Activated T-helper 17 cell treated with anti-CD3 and anti-CD28 coated beads, Interleukin-2, amount 50 U/mL, for 72 hours (primary cell): Measurements from ENCODE around the gene KIF6. TPM values are rescaled to one million over a fixed set of nuclear protein-coding genes. Genes with fewer than 3 reads are reported as not detected.

ENCODE experiments used
- ATAC-seq: fragments of 150-1000 bp; cut with Tn5 transposase; replicated peaks from 2 replicates; pipeline ENCODE4 v1.10.0; 2021; ENCODE audit warnings: mild to moderate bottlenecking, moderate library complexity
- H3K27ac Mint-ChIP-seq: one replicate; pipeline ENCODE4 v1.8.0; 2022; ENCODE audit warnings: mixed read lengths
- H3K27me3 Mint-ChIP-seq: one replicate; pipeline ENCODE4 v1.8.0; 2022; ENCODE audit warnings: mixed read lengths
- H3K36me3 Mint-ChIP-seq: one replicate; pipeline ENCODE4 v1.8.0; 2022; ENCODE audit warnings: low read depth, mild to moderate bottlenecking, mixed read lengths
- H3K4me1 Mint-ChIP-seq: one replicate; pipeline ENCODE4 v1.8.0; 2022; ENCODE audit warnings: mixed read lengths
- H3K4me3 Mint-ChIP-seq: one replicate; pipeline ENCODE4 v1.8.0; 2022; ENCODE audit warnings: mild to moderate bottlenecking, mixed read lengths
- H3K9me3 Mint-ChIP-seq: one replicate; pipeline ENCODE4 v1.8.0; 2022; ENCODE audit warnings: mixed read lengths
- total RNA-seq, 2 donors: library from RNA; stranded (reverse); gene quantifications; one replicate each; pipeline ENCODE4 v1.2.3, GENCODE V29; 2022

Gene KIF6
- total RNA-seq, 2 donors from 2014 or later: 0.48 TPM; not detected in 1

- Mint-ChIP-seq H3K4me1 (no peaks in the 10 kb centered on the region), H3K27me3 (peaks cover 16% of the 10 kb centered on the region), H3K9me3 (no peaks in the 10 kb centered on the region), H3K27ac (no peak overlapping the region), H3K36me3 (no peaks in the 10 kb centered on the region), H3K4me3 (no peak overlapping the region)
- ATAC-seq: no peak
Measured at GRCh38 chr6:39664173-39664572, 61.0 kb downstream of the KIF6 start.

DNA sequence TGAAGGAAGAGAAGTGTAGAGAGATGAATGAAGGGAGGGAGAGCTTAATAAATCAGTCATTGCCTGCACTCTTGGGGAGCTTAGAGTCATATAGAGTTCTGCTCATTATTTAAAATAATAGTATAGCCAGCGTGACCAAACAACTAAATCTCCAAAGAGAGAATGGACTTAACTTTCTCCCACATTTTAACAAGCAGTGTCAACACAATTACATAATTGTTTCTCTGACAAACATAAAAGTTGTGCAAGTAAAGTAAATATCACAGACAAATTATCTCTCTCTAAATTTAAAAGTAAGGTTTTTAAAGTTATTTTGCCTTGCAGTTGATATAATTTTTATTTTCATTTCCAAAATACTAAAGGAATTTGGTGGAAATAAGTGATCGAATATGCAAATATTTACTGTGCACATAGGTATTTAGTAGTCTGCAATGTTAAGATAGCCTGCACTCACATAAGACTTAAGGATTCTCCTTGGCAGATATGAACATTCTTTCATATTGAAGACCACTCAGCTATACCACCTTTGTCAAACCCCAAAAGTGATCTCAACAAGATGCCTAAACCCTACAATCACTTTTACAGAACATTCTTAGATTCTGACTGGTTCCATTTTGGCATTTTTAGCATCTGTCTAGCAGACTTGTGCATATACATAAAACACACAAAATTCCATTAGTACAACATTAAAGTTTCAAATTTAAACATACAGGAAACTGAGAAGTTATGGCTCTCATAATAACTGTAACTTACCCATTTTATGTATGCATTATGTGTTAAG, 67.7 kb downstream of the KIF6 start:
- H3K36me3 Mint-ChIP-seq: no peaks in the 10 kb centered on the region
- H3K27me3 Mint-ChIP-seq: no peaks in the 10 kb centered on the region

GRCh38 chr6:39654121-39654520, 71.1 kb downstream of the KIF6 start:
- no peaks in the 10 kb centered on the region for H3K4me1 Mint-ChIP-seq
- no peak overlapping the region for H3K27ac Mint-ChIP-seq
- H3K36me3 Mint-ChIP-seq: no peaks in the 10 kb centered on the region
- H3K27me3 Mint-ChIP-seq: peaks cover 4% of the 10 kb centered on the region
- H3K9me3 Mint-ChIP-seq: no peaks in the 10 kb centered on the region
- H3K4me3 Mint-ChIP-seq: no peak overlapping the region
- no peak for ATAC-seq

More for the DNA sequence above, 67.7 kb downstream of the KIF6 start:
- Mint-ChIP-seq H3K4me1 (no peaks in the 10 kb centered on the region), H3K9me3 (no peaks in the 10 kb centered on the region), H3K27ac (no peak overlapping the region), H3K4me3 (no peak overlapping the region)
- no peak for ATAC-seq

DNA sequence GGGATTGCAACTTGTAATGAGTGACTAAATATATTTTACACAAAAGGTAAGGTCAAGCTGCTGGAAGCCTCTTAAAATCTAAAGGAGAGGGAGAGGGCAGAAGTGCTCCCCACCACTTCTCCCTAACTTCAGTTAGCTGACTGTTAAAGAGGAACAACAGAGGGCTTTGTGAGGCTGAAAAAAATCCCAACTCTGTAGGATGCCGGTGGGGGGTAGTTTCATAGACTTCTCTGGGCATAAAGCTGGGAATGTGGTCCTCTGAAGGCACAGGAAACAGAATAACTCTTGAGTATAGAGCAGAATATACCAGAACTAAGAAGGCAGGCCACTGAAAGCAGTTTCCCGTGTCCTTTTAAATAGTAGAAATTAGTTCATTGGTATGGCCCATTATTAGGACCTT, 71.6 kb downstream of the KIF6 start:
- Mint-ChIP-seq H3K4me3 (no peak overlapping the region), H3K9me3 (no peaks in the 10 kb centered on the region), H3K27me3 (peaks cover 4% of the 10 kb centered on the region), H3K36me3 (no peaks in the 10 kb centered on the region), H3K4me1 (no peaks in the 10 kb centered on the region), H3K27ac (no peak overlapping the region)
- ATAC-seq: no peak

- H3K36me3 Mint-ChIP-seq: no peaks in the 10 kb centered on the region
- no peaks in the 10 kb centered on the region for H3K9me3 Mint-ChIP-seq
- no peak for ATAC-seq
- H3K4me3 Mint-ChIP-seq: no peak overlapping the region
- H3K27ac Mint-ChIP-seq: no peak overlapping the region
- H3K27me3 Mint-ChIP-seq: peaks cover 4% of the 10 kb centered on the region
- H3K4me1 Mint-ChIP-seq: no peaks in the 10 kb centered on the region
Measured at GRCh38 chr6:39649996-39650395, 75.2 kb downstream of the KIF6 start.

DNA sequence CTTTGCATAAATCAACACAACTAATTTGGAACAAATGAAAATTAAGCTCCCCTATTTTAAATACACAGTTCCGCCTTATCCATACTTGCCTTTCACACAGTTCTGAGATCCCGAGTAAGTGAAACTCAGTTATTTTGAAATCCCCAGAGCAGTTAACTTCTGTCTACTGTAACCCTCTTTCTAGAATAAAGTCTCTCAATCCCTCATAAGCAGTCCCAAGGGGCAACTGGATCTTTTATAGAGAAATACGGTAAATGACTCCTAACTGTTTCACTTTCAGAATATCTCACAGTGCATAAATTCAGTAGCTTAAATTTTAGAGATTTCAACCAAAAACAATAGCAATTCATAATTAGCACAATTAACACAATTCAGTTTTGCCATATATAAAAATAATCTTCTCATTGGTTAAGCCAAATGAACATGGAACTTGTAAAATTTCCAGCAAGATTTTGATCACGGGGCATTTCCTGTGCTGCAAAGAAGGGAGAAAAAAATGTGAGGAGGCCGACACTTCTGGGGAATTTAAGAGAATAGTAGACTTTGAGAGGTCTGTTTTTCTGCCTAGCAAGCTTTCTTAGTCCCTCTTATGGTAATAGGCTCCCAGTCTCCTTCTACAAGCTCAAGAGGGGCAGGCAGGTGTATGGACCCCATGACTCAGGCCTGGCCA, 78.3 kb downstream of the KIF6 start:
- Mint-ChIP-seq H3K36me3 (no peaks in the 10 kb centered on the region), H3K4me3 (no peak overlapping the region), H3K27ac (no peak overlapping the region), H3K9me3 (no peaks in the 10 kb centered on the region), H3K27me3 (peaks cover 11% of the 10 kb centered on the region), H3K4me1 (no peaks in the 10 kb centered on the region)
- no peak for ATAC-seq

- Mint-ChIP-seq H3K27me3 (peaks cover 15% of the 10 kb centered on the region), H3K36me3 (no peaks in the 10 kb centered on the region), H3K4me3 (no peak overlapping the region), H3K27ac (no peak overlapping the region), H3K9me3 (no peaks in the 10 kb centered on the region), H3K4me1 (no peaks in the 10 kb centered on the region)
- ATAC-seq: no peak
Measured at GRCh38 chr6:39642270-39642669, 82.9 kb downstream of the KIF6 start.

- no peaks in the 10 kb centered on the region for H3K9me3 Mint-ChIP-seq
- ATAC-seq: no peak
- H3K4me1 Mint-ChIP-seq: no peaks in the 10 kb centered on the region
- no peak overlapping the region for H3K27ac Mint-ChIP-seq
- peaks cover 15% of the 10 kb centered on the region for H3K27me3 Mint-ChIP-seq
- H3K36me3 Mint-ChIP-seq: no peaks in the 10 kb centered on the region
- no peak overlapping the region for H3K4me3 Mint-ChIP-seq
Measured at GRCh38 chr6:39638126-39638822, 86.9 kb downstream of the KIF6 start.

- Mint-ChIP-seq H3K4me3 (no peak overlapping the region), H3K36me3 (no peaks in the 10 kb centered on the region), H3K9me3 (no peaks in the 10 kb centered on the region), H3K27me3 (peaks cover 10% of the 10 kb centered on the region), H3K27ac (no peak overlapping the region), H3K4me1 (no peaks in the 10 kb centered on the region)
- no peak for ATAC-seq
Measured at GRCh38 chr6:39634646-39635341, 90.4 kb downstream of the KIF6 start.

DNA sequence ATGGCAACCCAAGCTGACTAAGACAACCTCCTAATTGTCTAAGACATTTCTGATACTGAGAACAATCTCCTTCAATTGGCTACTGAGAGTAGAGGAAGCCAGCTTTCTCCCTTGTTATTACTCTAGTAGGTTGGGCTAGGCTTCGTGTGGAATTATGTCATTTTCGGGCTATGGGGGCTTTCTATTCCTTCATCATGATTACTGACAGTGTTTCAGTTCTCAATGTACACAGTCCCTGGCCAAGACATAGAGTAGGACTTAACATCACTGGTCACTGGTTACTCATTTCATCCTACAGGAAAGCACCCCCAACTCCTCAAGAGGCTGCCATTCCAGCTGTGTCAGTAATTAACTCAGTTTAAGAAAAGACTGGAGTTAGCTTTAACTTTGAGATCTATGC, 100.0 kb downstream of the KIF6 start:
- Mint-ChIP-seq H3K27ac (no peak overlapping the region), H3K4me1 (no peaks in the 10 kb centered on the region), H3K36me3 (no peaks in the 10 kb centered on the region), H3K27me3 (peaks cover 15% of the 10 kb centered on the region), H3K9me3 (no peaks in the 10 kb centered on the region), H3K4me3 (no peak overlapping the region)
- no peak for ATAC-seq

DNA sequence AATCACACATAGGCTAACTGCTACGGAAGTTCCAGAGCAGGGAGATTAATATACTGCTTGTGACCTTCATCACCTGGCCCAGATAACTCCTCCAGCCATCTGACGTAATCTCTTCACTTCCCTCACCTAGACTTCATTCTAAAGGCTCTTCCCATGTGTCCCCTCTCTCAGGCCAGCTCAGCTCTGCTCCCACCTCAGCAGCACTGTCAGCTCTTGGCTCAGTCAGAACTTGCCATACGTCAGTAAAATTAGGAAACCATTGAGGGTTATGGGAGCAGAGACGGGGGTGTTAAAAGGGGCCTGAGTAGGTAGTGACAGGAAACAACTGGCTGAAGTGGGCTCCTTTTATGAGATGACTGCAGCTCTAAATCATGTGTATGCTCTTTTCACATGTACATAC, 101.5 kb downstream of the KIF6 start:
- Mint-ChIP-seq H3K36me3 (no peaks in the 10 kb centered on the region), H3K9me3 (no peaks in the 10 kb centered on the region), H3K4me3 (no peak overlapping the region), H3K4me1 (no peaks in the 10 kb centered on the region), H3K27me3 (peaks cover 11% of the 10 kb centered on the region), H3K27ac (no peak overlapping the region)
- no peak for ATAC-seq

DNA sequence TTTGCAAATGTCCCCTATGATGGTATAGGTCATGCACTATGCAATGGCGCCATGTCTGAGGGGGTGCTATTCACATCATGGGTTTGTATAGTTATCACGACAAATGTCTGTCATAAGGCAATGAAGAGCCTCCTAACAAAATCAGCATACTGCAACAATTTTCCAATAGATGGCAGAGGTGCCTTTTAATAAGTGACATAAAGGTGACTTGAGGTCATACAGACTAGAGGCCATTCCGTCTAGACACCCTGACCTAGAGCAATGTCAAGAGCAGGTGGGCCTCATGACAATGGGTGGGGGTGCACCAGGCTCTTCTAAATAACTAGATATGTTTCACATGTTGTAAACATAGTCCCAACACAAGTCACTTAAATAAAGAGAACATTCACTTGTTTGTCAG, 107.7 kb downstream of the KIF6 start:
- H3K27ac Mint-ChIP-seq: no peak overlapping the region
- H3K4me3 Mint-ChIP-seq: no peak overlapping the region
- H3K4me1 Mint-ChIP-seq: no peaks in the 10 kb centered on the region
- peaks cover 6% of the 10 kb centered on the region for H3K27me3 Mint-ChIP-seq
- ATAC-seq: no peak
- no peaks in the 10 kb centered on the region for H3K36me3 Mint-ChIP-seq
- H3K9me3 Mint-ChIP-seq: no peaks in the 10 kb centered on the region

GRCh38 chr6:39617026-39617425, 108.2 kb downstream of the KIF6 start:
- Mint-ChIP-seq H3K4me1 (no peaks in the 10 kb centered on the region), H3K9me3 (no peaks in the 10 kb centered on the region), H3K36me3 (no peaks in the 10 kb centered on the region), H3K27me3 (peaks cover 6% of the 10 kb centered on the region), H3K4me3 (no peak overlapping the region), H3K27ac (no peak overlapping the region)
- no peak for ATAC-seq

GRCh38 chr6:39615622-39616021, 109.6 kb downstream of the KIF6 start:
- Mint-ChIP-seq H3K4me3 (no peak overlapping the region), H3K27ac (no peak overlapping the region), H3K9me3 (no peaks in the 10 kb centered on the region), H3K36me3 (no peaks in the 10 kb centered on the region), H3K4me1 (no peaks in the 10 kb centered on the region), H3K27me3 (peaks cover 6% of the 10 kb centered on the region)
- ATAC-seq: no peak
